ENCODE measurements around the gene USP17L26.
"Not testable (repeated sequence)": the region's sequence is repeated elsewhere in the genome, so short reads cannot be mapped to it uniquely, and the experiment has no call there.

The USP17L26 gene
- total RNA-seq = 0 reads per million in 2 experiments

GRCh38 chr4:9334358-9334757, at the start of gene USP17L26:
Gene USP17L26, plus strand, starts transcription at chr4:9334658. Its CDS starts 0 bp downstream, at chr4:9334658.
- DNase-seq (ENCODE audit: low read depth) = not testable (repeated sequence)

GRCh38 chr4:9324191-9324590, 10.3 kb upstream of the USP17L26 start:
- not testable (repeated sequence) for DNase-seq (ENCODE audit: low read depth)

- DNase-seq (ENCODE audit: low read depth) = not testable (repeated sequence)
Measured at GRCh38 chr4:9324865-9325264, 9.6 kb upstream of the USP17L26 start, which contains the start of gene USP17L24. Gene USP17L24, plus strand, starts transcription at chr4:9325165. Its CDS starts 0 bp downstream, at chr4:9325165.

- not testable (repeated sequence) for DNase-seq (ENCODE audit: low read depth)
Measured at GRCh38 chr4:9329611-9330010, 4.8 kb upstream of the USP17L26 start, which contains the start of gene USP17L25. Gene USP17L25, plus strand, starts transcription at chr4:9329911. Its CDS starts 0 bp downstream, at chr4:9329911.

GRCh38 chr4:9339103-9339502, 4.6 kb downstream of the USP17L26 start, which contains the start of gene USP17L5:
Gene USP17L5, plus strand, starts transcription at chr4:9339403. Its CDS starts 0 bp downstream, at chr4:9339403.
- DNase-seq (ENCODE audit: low read depth) = not testable (repeated sequence)

GRCh38 chr4:9343848-9344247, 9.4 kb downstream of the USP17L26 start, which contains the start of gene USP17L27:
Gene USP17L27, plus strand, starts transcription at chr4:9344148. Its CDS starts 0 bp downstream, at chr4:9344148.
- not testable (repeated sequence) for DNase-seq (ENCODE audit: low read depth)

- DNase-seq (ENCODE audit: low read depth) = not testable (repeated sequence)
Measured at GRCh38 chr4:9348593-9348992, 14.1 kb downstream of the USP17L26 start, which contains the start of gene USP17L28. Gene USP17L28, plus strand, starts transcription at chr4:9348893. Its CDS starts 0 bp downstream, at chr4:9348893.

- not testable (repeated sequence) for DNase-seq (ENCODE audit: low read depth)
Measured at GRCh38 chr4:9350866-9351265, 16.4 kb downstream of the USP17L26 start.

GRCh38 chr4:9353338-9353737, 18.9 kb downstream of the USP17L26 start, which contains the start of gene USP17L29:
Gene USP17L29, plus strand, starts transcription at chr4:9353638. Its CDS starts 0 bp downstream, at chr4:9353638.
- not testable (repeated sequence) for DNase-seq (ENCODE audit: low read depth)

GRCh38 chr4:9362829-9363228, 28.4 kb downstream of the USP17L26 start, which contains the start of gene USP17L30:
Gene USP17L30, plus strand, starts transcription at chr4:9363129. Its CDS starts 0 bp downstream, at chr4:9363129.
- DNase-seq (ENCODE audit: low read depth) = not testable (repeated sequence)

- DNase-seq (ENCODE audit: low read depth) = not testable (repeated sequence)
Measured at GRCh38 chr4:9379881-9380280, 45.4 kb downstream of the USP17L26 start.

GRCh38 chr4:9381012-9381534, 46.6 kb downstream of the USP17L26 start:
- peak; percentile 31 for DNase-seq (ENCODE audit: low read depth)

- no peak for DNase-seq (ENCODE audit: low read depth)
Measured at GRCh38 chr4:9384126-9384525, 49.7 kb downstream of the USP17L26 start.
